ENCODE measurements around the gene SDK2.

- TF ChIP-seq FOXA1 (IDR thresholded peaks at IDR 0.05) (no peak), NFRKB (IDR thresholded peaks at IDR 0.05) (no peak), FOXM1 (IDR thresholded peaks at IDR 0.05; ENCODE audit: borderline replicate concordance) (no peak), CTBP1 (IDR thresholded peaks at IDR 0.05; ENCODE audit: borderline replicate concordance) (no peak), BHLHE40 (IDR thresholded peaks at IDR 0.05; ENCODE audit: borderline replicate concordance) (no peak), SUZ12 (IDR thresholded peaks at IDR 0.05) (no peak), HDGF (IDR thresholded peaks at IDR 0.05; ENCODE audit: borderline replicate concordance) (no peak), ELF4 (IDR thresholded peaks at IDR 0.05) (no peak), SP1 (IDR thresholded peaks at IDR 0.05) (no peak), FOXK2 (IDR thresholded peaks at IDR 0.05) (no peak), ZNF384 (IDR thresholded peaks at IDR 0.05) (no peak), PKNOX1 (IDR thresholded peaks at IDR 0.05) (no peak)
Observed at GRCh38 chr17:73614256-73614655, 30.0 kb downstream of the SDK2 start.
